H1 (cell line): ENCODE data around the gene HYAL1. TPM values are rescaled to one million over a fixed set of nuclear protein-coding genes. Genes with fewer than 3 reads are reported as not detected.

Experiments used
- CTCF ChIA-PET: fragments of 300-600 bp; sonication (Branson Sonifier 250); formaldehyde crosslinking; loops from one replicate; lab custom pipeline; 2021; ENCODE audit not compliant: partially characterized antibody; lab: Charles Lee
- POLR2A ChIA-PET: fragments of 300-600 bp; sonication (Branson Sonifier 250); formaldehyde crosslinking; loops from one replicate; lab custom pipeline; 2021; ENCODE audit warnings: inconsistent platforms; ENCODE audit not compliant: partially characterized antibody; lab: Charles Lee
- DNase-seq, 2 experiments: peaks; one replicate each; pipeline versions ENCODE4 v3.0.0 to v3.0.0-alpha.2; 2010 to 2022; ENCODE audit warnings: low spot score in 2 of 2, low read depth in 1 of 2, mixed read lengths in 1 of 2
- FAIRE-seq: peaks from 2 replicates; lab custom pipeline; 2011; peaks lifted over from hg19 to GRCh38; lab: Jason Lieb, UNC
- H2AFZ ChIP-seq: 2 replicates; pipeline ENCODE4 v1.8.1; 2012; ENCODE audit warnings: low read length, inconsistent platforms
- H2AK5ac ChIP-seq: 2 replicates; pipeline ENCODE4 v1.6.1; 2013; ENCODE audit warnings: low read depth, low read length
- H2BK120ac ChIP-seq: replicated peaks from 2 replicates; pipeline ENCODE3; 2013; ENCODE audit warnings: low read depth, low read length, inconsistent platforms
- H2BK12ac ChIP-seq: 2 replicates; pipeline ENCODE4 v1.6.1; 2013; ENCODE audit warnings: low read depth, low read length
- H2BK15ac ChIP-seq: 2 replicates; pipeline ENCODE4 v1.6.1; 2013; ENCODE audit warnings: low read length
- H2BK20ac ChIP-seq: 2 replicates; pipeline ENCODE4 v1.6.1; 2013; ENCODE audit warnings: low read length
- H2BK5ac ChIP-seq: 2 replicates; pipeline ENCODE4 v1.6.1; 2013; ENCODE audit warnings: low read depth, low read length
- H3K14ac ChIP-seq: 2 replicates; pipeline ENCODE4 v1.6.1; 2013; ENCODE audit warnings: inconsistent platforms; ENCODE audit not compliant: insufficient read length
- H3K18ac ChIP-seq: 2 replicates; pipeline ENCODE4 v1.6.1; 2013; ENCODE audit warnings: low read length; ENCODE audit errors: extremely low read depth
- H3K23ac ChIP-seq: 2 replicates; pipeline ENCODE4 v1.6.1; 2013; ENCODE audit warnings: inconsistent platforms; ENCODE audit not compliant: insufficient read length
- H3K23me2 ChIP-seq: 2 replicates; pipeline ENCODE4 v1.6.1; 2013; ENCODE audit warnings: low read depth, low read length
- H3K27ac ChIP-seq: 2 replicates; pipeline ENCODE4 v1.6.1; 2011; ENCODE audit warnings: low read depth, low read length, inconsistent platforms
- H3K27me3 ChIP-seq, 4 experiments: replicated peaks in 1 of 4; 1 replicate in 1 of 4; 2 replicates in 3 of 4; pipeline versions ENCODE4 v1.6.1 to v1.8.1; 2011 to 2013; ENCODE audit warnings: low read length in 3 of 4, mild to moderate bottlenecking in 3 of 4, inconsistent platforms in 2 of 4, mixed read lengths in 2 of 4, moderate library complexity in 1 of 4; ENCODE audit not compliant: control insufficient read depth in 3 of 4, insufficient read depth in 3 of 4; ENCODE audit errors: extremely low read depth in 1 of 4
- H3K36me3 ChIP-seq, 4 experiments: 2 replicates each; pipeline versions ENCODE4 v1.6.1 to v1.8.1; 2011 to 2013; ENCODE audit warnings: mild to moderate bottlenecking in 4 of 4, low read length in 3 of 4, moderate library complexity in 2 of 4, control low read depth in 1 of 4, inconsistent platforms in 1 of 4; ENCODE audit not compliant: insufficient read depth in 4 of 4, control insufficient read depth in 2 of 4
- H3K4ac ChIP-seq: replicated peaks from 2 replicates; pipeline ENCODE3; 2013; ENCODE audit warnings: low read length, low read depth, mixed read lengths, inconsistent platforms; ENCODE audit not compliant: insufficient read length
- H3K4me1 ChIP-seq, 4 experiments: replicated peaks in 1 of 4; 1 replicate in 1 of 4; 2 replicates in 3 of 4; pipeline versions ENCODE4 v1.6.1 to v1.8.1; 2011 to 2013; ENCODE audit warnings: low read length in 3 of 4, inconsistent platforms in 2 of 4, mixed read lengths in 1 of 4; ENCODE audit not compliant: insufficient read depth in 4 of 4, control insufficient read depth in 3 of 4
- H3K4me2 ChIP-seq, 2 experiments: 2 replicates each; pipeline versions ENCODE4 v1.6.1 to v1.8.1; 2011 to 2013; ENCODE audit warnings: low read depth in 2 of 2, low read length in 2 of 2, control low read depth in 1 of 2, inconsistent platforms in 1 of 2, mild to moderate bottlenecking in 1 of 2; ENCODE audit not compliant: insufficient read depth in 1 of 2
- H3K4me3 ChIP-seq, 4 experiments: fragments of 200-600, 300-600 bp in 1 of 4; sonication (generic), shearing (Covaris generic), sonication (Bioruptor Twin) in 1 of 4; 2 replicates each; pipeline versions ENCODE4 v1.5.1 to v1.8.1; 2011 to 2016; ENCODE audit warnings: low read length in 4 of 4, low read depth in 3 of 4, control low read depth in 2 of 4, inconsistent platforms in 2 of 4, mild to moderate bottlenecking in 2 of 4, mixed read lengths in 1 of 4, moderate library complexity in 1 of 4; ENCODE audit not compliant: insufficient read depth in 2 of 4; ENCODE audit errors: extremely low read depth in 1 of 4
- H3K56ac ChIP-seq: replicated peaks from 2 replicates; pipeline ENCODE3; 2013; ENCODE audit warnings: low read depth, mild to moderate bottlenecking, mixed read lengths, low read length, inconsistent platforms; ENCODE audit not compliant: insufficient read length
- H3K79me1 ChIP-seq: 2 replicates; pipeline ENCODE4 v1.6.1; 2013; ENCODE audit warnings: low read depth, low read length, control low read depth
- H3K79me2 ChIP-seq, 2 experiments: 2 replicates each; pipeline versions ENCODE4 v1.6.1 to v1.8.1; 2012 to 2013; ENCODE audit warnings: low read length in 2 of 2, mild to moderate bottlenecking in 2 of 2, inconsistent platforms in 1 of 2; ENCODE audit not compliant: insufficient read depth in 2 of 2, control insufficient read depth in 1 of 2
- H3K9ac ChIP-seq, 4 experiments: replicated peaks in 1 of 4; 1 replicate in 1 of 4; 2 replicates in 3 of 4; pipeline versions ENCODE4 v1.6.1 to v1.8.1; 2011 to 2013; ENCODE audit warnings: low read depth in 3 of 4, low read length in 3 of 4, control low read depth in 2 of 4, mild to moderate bottlenecking in 2 of 4, moderate library complexity in 2 of 4, inconsistent platforms in 1 of 4; ENCODE audit errors: extremely low read depth in 1 of 4
- H3K9me3 ChIP-seq, 2 experiments: 2 replicates each; pipeline versions ENCODE4 v1.6.1 to v1.8.1; 2012 to 2013; ENCODE audit warnings: mild to moderate bottlenecking in 2 of 2, moderate library complexity in 2 of 2, control low read depth in 1 of 2, inconsistent platforms in 1 of 2, low read depth in 1 of 2, low read length in 1 of 2, mixed read lengths in 1 of 2; ENCODE audit not compliant: insufficient read depth in 2 of 2
- H4K20me1 ChIP-seq, 2 experiments: replicated peaks in 1 of 2; 2 replicates each; pipeline versions ENCODE3 to v1.8.1; 2011 to 2013; ENCODE audit warnings: inconsistent platforms in 2 of 2, low read length in 2 of 2, mild to moderate bottlenecking in 1 of 2; ENCODE audit not compliant: insufficient read depth in 2 of 2, control insufficient read depth in 1 of 2
- H4K5ac ChIP-seq: 2 replicates; pipeline ENCODE4 v1.6.1; 2013; ENCODE audit warnings: low read length, low read depth, mixed read lengths, inconsistent platforms; ENCODE audit not compliant: insufficient read length
- H4K8ac ChIP-seq: 2 replicates; pipeline ENCODE4 v1.8.0; 2013; ENCODE audit warnings: mild to moderate bottlenecking, moderate library complexity, low read length, inconsistent platforms; ENCODE audit not compliant: insufficient read depth; ENCODE audit errors: extremely low read depth
- H4K91ac ChIP-seq: replicated peaks from 2 replicates; pipeline ENCODE3; 2013; ENCODE audit warnings: low read length, mixed read lengths, inconsistent platforms; ENCODE audit not compliant: insufficient read length
- ASH2L ChIP-seq: fragments of 200-600, 300-600 bp; sonication (generic); IDR thresholded peaks from one replicate; pipeline ENCODE4 v1.7.1; 2017; ENCODE audit warnings: low read length
- EP300 ChIP-seq, 2 experiments: IDR thresholded peaks; 1 replicate in 1 of 2; 2 replicates in 1 of 2; pipeline ENCODE4 v1.6.1; 2011 to 2012; ENCODE audit warnings: low read depth in 2 of 2, low read length in 2 of 2, mild to moderate bottlenecking in 2 of 2, borderline replicate concordance in 1 of 2, inconsistent platforms in 1 of 2, moderate library complexity in 1 of 2
- POLR2A ChIP-seq, 2 experiments: IDR thresholded peaks; 1 replicate in 1 of 2; 2 replicates in 1 of 2; pipeline ENCODE4 v1.6.1; 2011; ENCODE audit warnings: low read depth in 2 of 2, low read length in 2 of 2, mild to moderate bottlenecking in 2 of 2; ENCODE audit errors: control extremely low read depth in 1 of 2
- RAD21 ChIP-seq, 2 experiments: IDR thresholded peaks in 1 of 2; conservative IDR thresholded peaks in 1 of 2; 2 replicates each; pipeline ENCODE4 v1.6.1; 2011; ENCODE audit warnings: low read depth in 2 of 2, low read length in 2 of 2, improper control_type of control experiment in 1 of 2, inconsistent platforms in 1 of 2, mild to moderate bottlenecking in 1 of 2, moderate library complexity in 1 of 2
- RNF2 ChIP-seq: fragments of 200-900, 300-1000 bp; sonication (generic); IDR thresholded peaks from 2 replicates; pipeline ENCODE4 v1.7.1; 2016; ENCODE audit warnings: borderline replicate concordance, low read depth, mild to moderate bottlenecking, antibody characterized with exemption, low read length; ENCODE audit not compliant: poor library complexity, severe bottlenecking; ENCODE audit errors: missing control alignments
- SAP30 ChIP-seq: fragments of 300-600 bp; sonication (generic); IDR thresholded peaks from 2 replicates; pipeline ENCODE4 v1.7.1; 2012; ENCODE audit warnings: low read length, moderate library complexity, mild to moderate bottlenecking, inconsistent platforms; ENCODE audit not compliant: insufficient read depth, insufficient replicate concordance
- SP2 ChIP-seq: IDR thresholded peaks from 2 replicates; pipeline ENCODE4 v1.6.1; 2012; ENCODE audit warnings: mild to moderate bottlenecking, low read length, inconsistent platforms
- TAF7 ChIP-seq: optimal IDR thresholded peaks from 2 replicates; pipeline ENCODE3; 2011; ENCODE audit warnings: low read depth, mild to moderate bottlenecking, inconsistent platforms, low read length, moderate library complexity, borderline replicate concordance
- ZNF274 ChIP-seq: IDR thresholded peaks from 2 replicates; pipeline ENCODE4 v1.7.0; 2012; ENCODE audit warnings: low read length, borderline replicate concordance; ENCODE audit errors: extremely low read depth
- WGBS, 2 experiments: shearing (Covaris generic) in 1 of 2; methylation state at CpG; one replicate each; pipeline versions ENCODE4 v1.1.6 to v1.1.7; 2013 to 2015; ENCODE audit warnings: low lambda C conversion rate in 2 of 2, mixed read lengths in 2 of 2, inconsistent platforms in 1 of 2, low coverage in 1 of 2, missing lambda C conversion rate in 1 of 2; ENCODE audit not compliant: insufficient replicate concordance in 2 of 2, insufficient coverage in 1 of 2, insufficient read length in 1 of 2; ENCODE audit errors: extremely low coverage in 1 of 2, missing lambda C conversion rate in 1 of 2; 5-methylcytosine and 5-hydroxymethylcytosine counted together
- polyA plus RNA-seq, 7 experiments: library from polyadenylated mRNA; depleted of rRNA in 3 of 7; stranded (reverse) in 5 of 7; unstranded in 2 of 7; fragments of >200 nt in 5 of 7; fragments of 200-250 nt in 2 of 7; gene quantifications; 1 replicate in 5 of 7; 2 replicates in 1 of 7; 4 replicates in 1 of 7; pipeline versions ENCODE4 v1.2.1 to v1.2.3, GENCODE V29; 2011 to 2013; ENCODE audit warnings: missing spikeins in 2 of 7, mixed read lengths in 2 of 7
- total RNA-seq: library from RNA; stranded (reverse); fragmentation: NEBNext Ultra II Directional; extraction: Animal tissue kit (Norgen Biotek cat#: 25700); gene quantifications from 2 replicates; pipeline ENCODE4 v1.2.1, GENCODE V29; 2021

HYAL1 gene
- total and polyA plus RNA-seq, 2 of the 8 experiments (the other 6 are each of a cell fraction or from before 2014, with no cell fraction given): 2.0 to 5.4 TPM

DNA sequence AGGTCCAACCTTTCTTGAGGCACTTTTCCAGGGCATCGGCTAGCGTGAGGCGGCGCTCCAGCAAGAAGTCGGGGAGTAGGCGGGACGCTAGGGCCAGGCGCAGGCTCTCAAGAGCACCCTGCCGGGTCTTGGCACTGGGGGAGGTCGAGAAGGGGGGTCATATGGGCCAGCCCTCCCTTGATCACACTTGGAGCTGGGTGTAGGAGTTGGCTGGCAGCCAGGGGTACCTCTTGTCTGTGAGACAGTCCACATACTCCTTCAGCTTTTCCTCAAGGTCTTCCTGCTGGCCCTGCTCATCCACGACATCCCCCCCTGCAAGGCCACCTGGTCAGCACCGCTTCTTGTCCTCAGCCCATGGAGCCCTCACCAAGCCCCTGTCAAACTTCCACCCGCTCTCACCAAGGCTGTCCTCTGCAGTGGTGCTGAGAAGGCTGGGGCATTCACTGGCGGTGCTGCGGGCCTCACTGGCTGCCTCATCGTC lies 13.2 kb downstream of the HYAL1 start:
- Histone ChIP-seq H3K18ac (no peak overlapping the region), H3K14ac (no peak overlapping the region), H3K36me3 (peaks cover 16 to 29% (median 22%) of the 10 kb centered on the region in 4 experiments), H3K27me3 (no peaks in the 10 kb centered on the region; a peak in 1 of 7 replicates), H3K4me2 (no peak overlapping the region), H2BK12ac (no peak overlapping the region), H2AFZ (no peak overlapping the region), H3K23ac (no peak overlapping the region), H2AK5ac (no peak overlapping the region), H4K20me1 (peaks cover 0 to 13% of the 10 kb centered on the region in 2 experiments), H4K8ac (peak overlapping the region; percentile 31; the same call in 1 of the 2 replicates), H3K56ac (no peak overlapping the region), H2BK120ac (no peak overlapping the region), H4K5ac (no peak overlapping the region), H3K9ac (no peak overlapping the region), H4K91ac (no peak overlapping the region), H2BK15ac (no peak overlapping the region), H2BK5ac (no peak overlapping the region), H3K4ac (no peak overlapping the region), H3K27ac (no peak overlapping the region), H3K9me3 (no peaks in the 10 kb centered on the region), H3K79me1 (peaks cover 8% of the 10 kb centered on the region; the same call in 1 of the 2 replicates), H3K4me3 (no peak overlapping the region), H3K23me2 (peaks cover 10% of the 10 kb centered on the region), H2BK20ac (no peak overlapping the region), H3K4me1 (peaks cover 0 to 7% (median 5%) of the 10 kb centered on the region in 4 experiments; a peak in 4 of 7 replicates), H3K79me2 (peaks cover 0 to 15% of the 10 kb centered on the region in 2 experiments; a peak in 3 of 4 replicates)
- FAIRE-seq (no peak), DNase-seq (no peak)
- no peak for TF ChIP-seq RNF2
- no peak for TF ChIP-seq EP300 (IDR thresholded peaks at IDR 0.05; ENCODE audit: borderline replicate concordance in 1 of 2, low read depth in 2 of 2, low read length in 2 of 2)
- TF ChIP-seq RAD21 (IDR thresholded peaks at IDR 0.05 in 1 of 2, conservative IDR thresholded peaks at IDR 0.05 in 1 of 2; ENCODE audit: low read depth in 2 of 2, low read length in 2 of 2): no peak
- no peak for TF ChIP-seq SAP30
- no peak for TF ChIP-seq ASH2L
- no peak for TF ChIP-seq POLR2A (IDR thresholded peaks at IDR 0.05; ENCODE audit: control extremely low read depth in 1 of 2, low read depth in 2 of 2, low read length in 2 of 2)
- no peak for TF ChIP-seq SP2
- no peak for TF ChIP-seq TAF7
- TF ChIP-seq ZNF274: no peak
- POLR2A ChIA-PET: interaction anchor here (1.1 to 6.8 kb wide), 5 partner anchors 9 to 47 kb away, joined by 3 to 122 read pairs (median 5); partner anchors contain the start of genes HYAL3, LSMEM2 and NAA80
- CTCF ChIA-PET: interaction anchor here (0.8 to 4.3 kb wide), 4 partner anchors 15 to 33 kb away, joined by 4 to 17 read pairs (median 13); partner anchors contain the start of gene HYAL2
- WGBS, 2 experiments: 99% methylated on average over 16 of the region's 16 CpGs; no CpG with 5 or more reads in 1 of the 2 experiments
